GM12878 (cell line): Measurements from ENCODE around the gene OPCML. TPM values are rescaled to one million over a fixed set of nuclear protein-coding genes. Genes with fewer than 3 reads are reported as not detected.

Experiments
- ATAC-seq: fragments of 200-7000 bp; cut with Tn5 transposase; 3 replicates; pipeline ENCODE4 v1.9.1; 2020; ENCODE audit warnings: mild to moderate bottlenecking, moderate library complexity
- BruUV-seq: library from RNA; stranded (reverse); fragments of 400-500 nt; replicated peaks from 2 replicates; lab custom pipeline; 2021; lab: Mats Ljungman, UMichigan
- CTCF ChIA-PET: fragments of 300-600 bp; sonication (Branson Sonifier 250); formaldehyde crosslinking; extraction: SDS; loops from one replicate; lab custom pipeline; 2021; ENCODE audit warnings: inconsistent platforms; lab: Yijun Ruan, JAX
- POLR2A ChIA-PET: fragments of 350-600 bp; formaldehyde crosslinking; extraction: SDS; loops from one replicate; lab custom pipeline; 2021; ENCODE audit warnings: inconsistent platforms; lab: Charles Lee
- RAD21 ChIA-PET: fragments of 300-600 bp; sonication (Branson Sonifier 250); formaldehyde crosslinking; loops from one replicate; lab custom pipeline; 2023; ENCODE audit warnings: antibody characterized with exemption; ENCODE audit not compliant: unreplicated experiment; lab: Charles Lee
- SMC1A ChIA-PET: fragments of 300-600 bp; sonication (Branson Sonifier 250); formaldehyde crosslinking; loops from one replicate; lab custom pipeline; 2023; ENCODE audit not compliant: unreplicated experiment, uncharacterized antibody; lab: Charles Lee
- DNase-seq: peaks from one replicate; pipeline ENCODE4 v3.0.0-alpha.2; 2011; ENCODE audit warnings: low read depth, low spot score
- FAIRE-seq: peaks from 3 replicates; lab custom pipeline; 2011; peaks lifted over from hg19 to GRCh38; lab: Jason Lieb, UNC
- H2AFZ ChIP-seq: 2 replicates; pipeline ENCODE4 v1.6.0; 2011; ENCODE audit warnings: low read depth, low read length, control low read depth; ENCODE audit not compliant: control insufficient read depth
- H3K27ac ChIP-seq: 2 replicates; pipeline ENCODE4 v1.5.1; 2011; ENCODE audit warnings: control low read depth; ENCODE audit not compliant: control insufficient read depth, insufficient read depth
- H3K27me3 ChIP-seq, 2 experiments: replicated peaks in 1 of 2; 2 replicates each; pipeline versions ENCODE4 v1.6.0 to v1.6.1; 2011; ENCODE audit warnings: low read length in 1 of 2; ENCODE audit not compliant: control insufficient read depth in 2 of 2, insufficient read depth in 2 of 2
- H3K36me3 ChIP-seq, 2 experiments: 2 replicates each; pipeline ENCODE4 v1.5.1; 2011; ENCODE audit warnings: low read length in 1 of 2; ENCODE audit not compliant: control insufficient read depth in 2 of 2, insufficient read depth in 2 of 2
- H3K4me1 ChIP-seq: 2 replicates; pipeline ENCODE4 v1.6.1; 2011; ENCODE audit warnings: mild to moderate bottlenecking, low read length, moderate library complexity, mixed read lengths; ENCODE audit not compliant: control insufficient read depth, insufficient read depth
- H3K4me2 ChIP-seq: 2 replicates; pipeline ENCODE4 v1.6.0; 2011; ENCODE audit warnings: control low read depth; ENCODE audit not compliant: control insufficient read depth, insufficient read depth
- H3K4me3 ChIP-seq: fragments of 200-600 bp; sonication (generic); 2 replicates; pipeline ENCODE4 v1.5.1; 2016
- H3K79me2 ChIP-seq: 2 replicates; pipeline ENCODE4 v1.6.0; 2011; ENCODE audit warnings: low read length; ENCODE audit not compliant: control insufficient read depth, insufficient read depth
- H3K9ac ChIP-seq: 2 replicates; pipeline ENCODE4 v1.8.0; 2011; ENCODE audit warnings: low read length, control low read depth, mixed read lengths; ENCODE audit not compliant: control insufficient read depth, insufficient read depth
- H3K9me3 ChIP-seq: replicated peaks from 3 replicates; pipeline ENCODE4 v1.5.1; 2011; ENCODE audit warnings: mild to moderate bottlenecking, low read length; ENCODE audit not compliant: control insufficient read depth, insufficient read depth
- H4K20me1 ChIP-seq: 2 replicates; pipeline ENCODE4 v1.6.0; 2011; ENCODE audit not compliant: control insufficient read depth, insufficient read depth
- ASH2L ChIP-seq: fragments of 300-600, 200-600 bp; sonication (generic); IDR thresholded peaks from 2 replicates; pipeline ENCODE4 v1.6.1; 2017; ENCODE audit warnings: low read depth, mild to moderate bottlenecking, borderline replicate concordance
- BACH1 ChIP-seq: fragments of 450-650 bp; IDR thresholded peaks from 2 replicates; pipeline ENCODE4 v1.6.1; 2017; ENCODE audit warnings: mild to moderate bottlenecking, borderline replicate concordance
- CHD1 ChIP-seq: IDR thresholded peaks from 2 replicates; pipeline ENCODE4 v1.6.1; 2012; ENCODE audit warnings: low read depth, low read length, improper control_type of control experiment
- DPF2 ChIP-seq: fragments of 450-650 bp; IDR thresholded peaks from 2 replicates; pipeline ENCODE4 v1.6.1; 2017; ENCODE audit warnings: mild to moderate bottlenecking
- HDGF ChIP-seq: fragments of 450-650 bp; IDR thresholded peaks from 2 replicates; pipeline ENCODE4 v1.6.1; 2016; ENCODE audit warnings: antibody characterized with exemption
- NFYB ChIP-seq: IDR thresholded peaks from 2 replicates; pipeline ENCODE4 v1.6.1; 2011; ENCODE audit warnings: low read depth, mild to moderate bottlenecking, low read length, improper control_type of control experiment, moderate library complexity; ENCODE audit not compliant: insufficient read depth
- NR2C2 ChIP-seq: IDR thresholded peaks from 2 replicates; pipeline ENCODE4 v1.6.1; 2011; ENCODE audit warnings: borderline replicate concordance, low read depth; ENCODE audit not compliant: control insufficient read depth, insufficient read length
- POLR2AphosphoS5 ChIP-seq: IDR thresholded peaks from 2 replicates; pipeline ENCODE4 v1.6.1; 2011; ENCODE audit warnings: mild to moderate bottlenecking, low read length, inconsistent platforms
- SPI1 ChIP-seq: IDR thresholded peaks from 2 replicates; pipeline ENCODE4 v1.6.1; 2011; ENCODE audit warnings: low read depth, mild to moderate bottlenecking, low read length, moderate library complexity, borderline replicate concordance; ENCODE audit not compliant: insufficient read depth
- TBL1XR1 ChIP-seq: IDR thresholded peaks from 2 replicates; pipeline ENCODE4 v1.6.1; 2012; ENCODE audit warnings: low read depth, low read length, improper control_type of control experiment
- TCF12 ChIP-seq: IDR thresholded peaks from 2 replicates; pipeline ENCODE4 v1.6.1; 2011; ENCODE audit warnings: low read depth, mild to moderate bottlenecking, low read length
- YY1 ChIP-seq: IDR thresholded peaks from 2 replicates; pipeline ENCODE4 v1.6.1; 2011; ENCODE audit warnings: low read depth, mild to moderate bottlenecking, low read length
- WGBS: methylation state at CpG from one replicate; pipeline ENCODE4 v1.1.6; 2016; ENCODE audit warnings: low lambda C conversion rate; ENCODE audit not compliant: insufficient replicate concordance, insufficient coverage; ENCODE audit errors: missing lambda C conversion rate; 5-methylcytosine and 5-hydroxymethylcytosine counted together
- in situ Hi-C: fragments of 300-500 bp; cut with MboI; formaldehyde crosslinking; loops from 9 replicates; pipeline ENCODE4 v1.14.3; 2018; ENCODE audit warnings: mixed read lengths
- intact Hi-C: fragments of 100-400 bp; cut with micrococcal nuclease; formaldehyde crosslinking; loops from one replicate; pipeline ENCODE4 v1.14.2; 2022; ENCODE audit not compliant: unreplicated experiment
- polyA plus RNA-seq, 11 experiments: library from polyadenylated mRNA; depleted of rRNA in 4 of 11; unstranded in 6 of 11; stranded (reverse) in 5 of 11; fragments of >200 nt; fragmentation: Nextera tagmentation in 4 of 11; fragmentation: Illumina TruSeq in 1 of 11; extraction: Ambion mirVana in 4 of 11; extraction: Trizol in 1 of 11; gene quantifications; 1 replicate in 1 of 11; 2 replicates in 10 of 11; pipeline versions ENCODE4 v1.2.1 to v1.2.3, GENCODE V29; 2011 to 2016; ENCODE audit warnings: inconsistent platforms in 2 of 11, missing spikeins in 2 of 11, low read depth in 1 of 11
- total RNA-seq, 4 experiments: library from RNA; depleted of rRNA in 3 of 4; stranded (reverse); fragments of >200 nt in 3 of 4; fragmentation: Illumina TruSeq in 1 of 4; extraction: Trizol in 1 of 4; gene quantifications; 2 replicates each; pipeline versions ENCODE4 v1.2.1 to v1.2.3, GENCODE V29; 2013 to 2021
- TF ChIP-seq, protein P1 (sequence below): fragments of 450-650 bp; IDR thresholded peaks from 2 replicates; pipeline ENCODE4 v1.6.1; 2016; ENCODE audit warnings: mild to moderate bottlenecking
- TF ChIP-seq, protein P2 (sequence below): fragments of 450-650 bp; formaldehyde crosslinking; IDR thresholded peaks from 2 replicates; pipeline ENCODE4 v1.4.0; 2022; ENCODE audit warnings: mild to moderate bottlenecking, moderate library complexity
- TF ChIP-seq, protein P3 (sequence below): fragments of 450-650 bp; IDR thresholded peaks from 2 replicates; pipeline ENCODE4 v1.6.1; 2017; ENCODE audit warnings: mild to moderate bottlenecking
- TF ChIP-seq, protein P4 (sequence below): fragments of 450-650 bp; IDR thresholded peaks from 2 replicates; pipeline ENCODE4 v1.6.1; 2016; ENCODE audit warnings: mild to moderate bottlenecking
- TF ChIP-seq, protein P5 (sequence below): fragments of 450-650 bp; IDR thresholded peaks from 2 replicates; pipeline ENCODE4 v1.6.1; 2017; ENCODE audit warnings: low read depth, mild to moderate bottlenecking, moderate library complexity

OPCML gene
- total and polyA plus RNA-seq, 10 of the 15 experiments (the other 5 are each of a cell fraction or from before 2014, with no cell fraction given) = 0.84 TPM; not detected in 9

DNA sequence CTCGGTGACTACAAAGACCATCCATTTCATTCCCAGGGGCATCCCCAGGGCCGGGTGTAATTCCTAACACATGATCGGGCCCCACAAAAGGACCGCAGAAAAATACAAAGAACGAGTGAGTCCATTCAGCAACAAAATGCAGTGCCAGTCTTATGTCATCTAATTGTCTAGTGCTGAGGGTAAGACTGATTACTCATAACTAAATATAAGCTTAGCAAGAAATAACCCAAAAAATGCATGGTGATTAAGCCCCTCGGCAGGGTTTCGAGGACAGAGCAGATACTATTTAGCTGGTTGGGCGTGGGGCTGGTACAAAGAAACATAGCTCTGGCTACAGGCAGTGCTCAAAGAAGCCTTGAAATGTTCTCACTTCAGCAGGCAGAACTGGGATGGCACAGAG is 1078.9 kb downstream of the OPCML start:
- ChIA-PET SMC1A (no interaction called here), POLR2A (no interaction called here), CTCF (no interaction called here), RAD21 (no interaction called here)
- BruUV-seq = no TSS peak
- no peaks in the 10 kb centered on the region for H3K9me3 ChIP-seq
- in situ Hi-C loops (no loop called here), intact Hi-C loops (no loop called here)
- H3K4me3 ChIP-seq = no peak overlapping the region
- ATAC-seq = no peak
- 18% methylated on average over 8 of the region's 8 CpGs for WGBS
- FAIRE-seq = no peak
- H3K27me3 ChIP-seq = no peaks in the 10 kb centered on the region; a peak in 2 of 4 replicates
- no peaks in the 10 kb centered on the region for H3K79me2 ChIP-seq
- no peak overlapping the region for H3K9ac ChIP-seq
- no peak overlapping the region for H3K27ac ChIP-seq
- H3K36me3 ChIP-seq = no peaks in the 10 kb centered on the region
- no peak for TF ChIP-seq NR2C2
- no peak for TF ChIP-seq BACH1
- TF ChIP-seq TCF12 = no peak
- TF ChIP-seq TBL1XR1 = no peak
- no peak for TF ChIP-seq CHD1
- no peak for TF ChIP-seq ASH2L
- no peak for TF ChIP-seq HDGF
- TF ChIP-seq SPI1 = no peak
- no peak for TF ChIP-seq YY1
- TF ChIP-seq NFYB = no peak
- TF ChIP-seq POLR2AphosphoS5 = no peak
- TF ChIP-seq, protein P1, sequence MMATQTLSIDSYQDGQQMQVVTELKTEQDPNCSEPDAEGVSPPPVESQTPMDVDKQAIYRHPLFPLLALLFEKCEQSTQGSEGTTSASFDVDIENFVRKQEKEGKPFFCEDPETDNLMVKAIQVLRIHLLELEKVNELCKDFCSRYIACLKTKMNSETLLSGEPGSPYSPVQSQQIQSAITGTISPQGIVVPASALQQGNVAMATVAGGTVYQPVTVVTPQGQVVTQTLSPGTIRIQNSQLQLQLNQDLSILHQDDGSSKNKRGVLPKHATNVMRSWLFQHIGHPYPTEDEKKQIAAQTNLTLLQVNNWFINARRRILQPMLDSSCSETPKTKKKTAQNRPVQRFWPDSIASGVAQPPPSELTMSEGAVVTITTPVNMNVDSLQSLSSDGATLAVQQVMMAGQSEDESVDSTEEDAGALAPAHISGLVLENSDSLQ = no peak
- TF ChIP-seq, protein P2, sequence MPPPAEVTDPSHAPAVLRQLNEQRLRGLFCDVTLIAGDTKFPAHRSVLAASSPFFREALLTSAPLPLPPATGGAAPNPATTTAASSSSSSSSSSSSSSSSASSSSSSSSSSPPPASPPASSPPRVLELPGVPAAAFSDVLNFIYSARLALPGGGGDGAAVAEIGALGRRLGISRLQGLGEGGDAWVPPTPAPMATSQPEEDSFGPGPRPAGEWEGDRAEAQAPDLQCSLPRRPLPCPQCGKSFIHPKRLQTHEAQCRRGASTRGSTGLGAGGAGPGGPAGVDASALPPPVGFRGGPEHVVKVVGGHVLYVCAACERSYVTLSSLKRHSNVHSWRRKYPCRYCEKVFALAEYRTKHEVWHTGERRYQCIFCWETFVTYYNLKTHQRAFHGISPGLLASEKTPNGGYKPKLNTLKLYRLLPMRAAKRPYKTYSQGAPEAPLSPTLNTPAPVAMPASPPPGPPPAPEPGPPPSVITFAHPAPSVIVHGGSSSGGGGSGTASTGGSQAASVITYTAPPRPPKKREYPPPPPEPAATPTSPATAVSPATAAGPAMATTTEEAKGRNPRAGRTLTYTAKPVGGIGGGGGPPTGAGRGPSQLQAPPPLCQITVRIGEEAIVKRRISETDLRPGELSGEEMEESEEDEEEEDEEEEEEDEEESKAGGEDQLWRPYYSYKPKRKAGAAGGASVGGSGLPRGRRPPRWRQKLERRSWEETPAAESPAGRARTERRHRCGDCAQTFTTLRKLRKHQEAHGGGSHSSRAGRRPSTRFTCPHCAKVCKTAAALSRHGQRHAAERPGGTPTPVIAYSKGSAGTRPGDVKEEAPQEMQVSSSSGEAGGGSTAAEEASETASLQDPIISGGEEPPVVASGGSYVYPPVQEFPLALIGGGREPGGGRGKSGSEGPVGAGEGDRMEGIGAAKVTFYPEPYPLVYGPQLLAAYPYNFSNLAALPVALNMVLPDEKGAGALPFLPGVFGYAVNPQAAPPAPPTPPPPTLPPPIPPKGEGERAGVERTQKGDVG (CRISPR knock-in tag) = no peak
- no peak for TF ChIP-seq DPF2
- TF ChIP-seq, protein P3, sequence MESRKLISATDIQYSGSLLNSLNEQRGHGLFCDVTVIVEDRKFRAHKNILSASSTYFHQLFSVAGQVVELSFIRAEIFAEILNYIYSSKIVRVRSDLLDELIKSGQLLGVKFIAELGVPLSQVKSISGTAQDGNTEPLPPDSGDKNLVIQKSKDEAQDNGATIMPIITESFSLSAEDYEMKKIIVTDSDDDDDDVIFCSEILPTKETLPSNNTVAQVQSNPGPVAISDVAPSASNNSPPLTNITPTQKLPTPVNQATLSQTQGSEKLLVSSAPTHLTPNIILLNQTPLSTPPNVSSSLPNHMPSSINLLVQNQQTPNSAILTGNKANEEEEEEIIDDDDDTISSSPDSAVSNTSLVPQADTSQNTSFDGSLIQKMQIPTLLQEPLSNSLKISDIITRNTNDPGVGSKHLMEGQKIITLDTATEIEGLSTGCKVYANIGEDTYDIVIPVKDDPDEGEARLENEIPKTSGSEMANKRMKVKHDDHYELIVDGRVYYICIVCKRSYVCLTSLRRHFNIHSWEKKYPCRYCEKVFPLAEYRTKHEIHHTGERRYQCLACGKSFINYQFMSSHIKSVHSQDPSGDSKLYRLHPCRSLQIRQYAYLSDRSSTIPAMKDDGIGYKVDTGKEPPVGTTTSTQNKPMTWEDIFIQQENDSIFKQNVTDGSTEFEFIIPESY = no peak
- TF ChIP-seq, protein P4, sequence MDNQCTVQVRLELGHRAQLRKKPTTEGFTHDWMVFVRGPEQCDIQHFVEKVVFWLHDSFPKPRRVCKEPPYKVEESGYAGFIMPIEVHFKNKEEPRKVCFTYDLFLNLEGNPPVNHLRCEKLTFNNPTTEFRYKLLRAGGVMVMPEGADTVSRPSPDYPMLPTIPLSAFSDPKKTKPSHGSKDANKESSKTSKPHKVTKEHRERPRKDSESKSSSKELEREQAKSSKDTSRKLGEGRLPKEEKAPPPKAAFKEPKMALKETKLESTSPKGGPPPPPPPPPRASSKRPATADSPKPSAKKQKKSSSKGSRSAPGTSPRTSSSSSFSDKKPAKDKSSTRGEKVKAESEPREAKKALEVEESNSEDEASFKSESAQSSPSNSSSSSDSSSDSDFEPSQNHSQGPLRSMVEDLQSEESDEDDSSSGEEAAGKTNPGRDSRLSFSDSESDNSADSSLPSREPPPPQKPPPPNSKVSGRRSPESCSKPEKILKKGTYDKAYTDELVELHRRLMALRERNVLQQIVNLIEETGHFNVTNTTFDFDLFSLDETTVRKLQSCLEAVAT = no peak
- TF ChIP-seq, protein P5, sequence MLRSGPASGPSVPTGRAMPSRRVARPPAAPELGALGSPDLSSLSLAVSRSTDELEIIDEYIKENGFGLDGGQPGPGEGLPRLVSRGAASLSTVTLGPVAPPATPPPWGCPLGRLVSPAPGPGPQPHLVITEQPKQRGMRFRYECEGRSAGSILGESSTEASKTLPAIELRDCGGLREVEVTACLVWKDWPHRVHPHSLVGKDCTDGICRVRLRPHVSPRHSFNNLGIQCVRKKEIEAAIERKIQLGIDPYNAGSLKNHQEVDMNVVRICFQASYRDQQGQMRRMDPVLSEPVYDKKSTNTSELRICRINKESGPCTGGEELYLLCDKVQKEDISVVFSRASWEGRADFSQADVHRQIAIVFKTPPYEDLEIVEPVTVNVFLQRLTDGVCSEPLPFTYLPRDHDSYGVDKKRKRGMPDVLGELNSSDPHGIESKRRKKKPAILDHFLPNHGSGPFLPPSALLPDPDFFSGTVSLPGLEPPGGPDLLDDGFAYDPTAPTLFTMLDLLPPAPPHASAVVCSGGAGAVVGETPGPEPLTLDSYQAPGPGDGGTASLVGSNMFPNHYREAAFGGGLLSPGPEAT = no peak
- DNase-seq = no peak
- H3K4me1 ChIP-seq = no peaks in the 10 kb centered on the region
- no peak overlapping the region for H3K4me2 ChIP-seq
- no peak overlapping the region for H2AFZ ChIP-seq
- H4K20me1 ChIP-seq = no peaks in the 10 kb centered on the region
